H54 (cell line): ENCODE results near the gene RIPK3.
"Not testable (repeated sequence)": the region's sequence is repeated elsewhere in the genome, so short reads cannot be mapped to it uniquely, and the experiment has no call there.

ENCODE experiments used
- DNase-seq: peaks from one replicate; pipeline ENCODE4 v3.0.0; 2011; ENCODE audit warnings: low spot score, mixed read lengths; ENCODE audit not compliant: insufficient read length
- FAIRE-seq: peaks from 3 replicates; lab custom pipeline; 2011; peaks lifted over from hg19 to GRCh38; lab: Jason Lieb, UNC
- POLR2A ChIP-seq: IDR thresholded peaks from 2 replicates; pipeline ENCODE4 v1.6.1; 2011; ENCODE audit warnings: low read depth, mild to moderate bottlenecking, low read length

Gene RIPK3

DNA sequence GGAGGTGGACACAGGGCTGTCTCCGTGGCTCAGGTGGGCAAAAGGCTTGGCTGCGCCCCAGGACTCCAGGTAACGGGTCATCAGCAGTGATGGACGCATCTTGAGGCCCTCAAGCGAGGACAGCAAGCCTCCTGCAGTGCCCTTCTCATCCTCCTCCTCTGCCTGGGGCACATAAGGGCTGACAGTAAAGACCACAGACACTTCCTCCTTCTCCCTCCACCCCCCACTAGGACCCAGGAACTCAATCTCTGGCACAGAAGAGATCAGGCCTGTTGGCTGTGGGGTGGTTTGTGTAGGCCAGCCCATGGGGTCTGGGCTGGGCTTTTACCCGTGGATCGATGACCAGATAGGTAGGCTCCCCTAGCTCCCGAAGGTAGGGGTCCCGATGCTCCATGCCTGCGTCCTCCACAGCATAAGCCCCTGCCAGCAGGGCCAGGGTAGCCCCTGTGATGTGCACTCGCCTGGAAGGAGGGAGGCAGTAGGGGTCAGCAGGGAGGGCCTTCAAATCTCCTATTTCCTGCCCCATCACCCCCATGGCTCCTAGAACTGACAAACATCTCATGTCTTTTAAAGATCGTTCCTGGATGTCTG lies 10.6 kb downstream of the RIPK3 start:
- no peak for TF ChIP-seq POLR2A
- FAIRE-seq: no peak

DNA sequence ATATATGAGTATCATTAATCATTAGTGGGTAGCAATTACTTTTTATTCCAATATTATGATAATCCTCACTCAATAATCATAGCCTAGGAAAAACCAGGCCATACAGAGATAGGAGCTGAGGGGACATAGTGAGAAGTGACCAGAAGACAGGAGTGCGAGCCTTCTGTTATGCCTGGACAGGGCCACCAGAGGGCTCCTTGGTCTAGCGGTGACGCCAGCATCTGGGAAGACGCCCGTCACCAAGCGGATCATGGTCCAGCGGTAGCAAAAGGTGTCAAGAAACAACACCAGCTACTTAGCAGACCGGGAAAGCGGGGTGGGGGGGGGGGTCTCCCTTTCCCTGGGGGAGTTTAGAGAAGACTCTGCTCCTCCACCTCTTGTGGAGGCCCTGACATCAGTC lies 11.9 kb downstream of the RIPK3 start:
- FAIRE-seq, DNase-seq: not testable (repeated sequence)

More for the DNA sequence above, 10.6 kb downstream of the RIPK3 start:
- no peak for DNase-seq

- FAIRE-seq (no peak), DNase-seq (no peak)
- no peak for TF ChIP-seq POLR2A
Observed at GRCh38 chr14:24327303-24327702, 12.5 kb downstream of the RIPK3 start.

DNA sequence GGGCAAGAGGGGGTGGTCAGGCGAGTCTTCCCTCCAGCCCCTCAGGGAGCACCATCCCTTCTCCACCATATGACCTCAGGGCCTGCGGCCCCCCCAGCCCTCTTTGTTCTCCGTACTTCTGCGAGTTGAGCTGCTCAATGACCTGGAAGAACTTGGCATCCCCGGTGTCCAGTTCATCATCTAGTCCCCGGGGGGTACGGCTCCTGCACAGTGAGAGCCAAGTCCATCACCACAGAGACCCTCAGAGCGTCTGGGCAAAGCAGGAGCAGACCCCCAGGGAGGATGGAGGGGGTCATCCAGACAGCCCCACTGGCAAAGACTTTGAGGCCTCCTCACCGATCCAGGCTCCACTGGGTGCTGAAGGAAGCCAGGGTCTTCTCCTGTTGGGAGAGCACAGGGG lies 13.8 kb downstream of the RIPK3 start:
- no peak for DNase-seq
- no peak for FAIRE-seq
- no peak for TF ChIP-seq POLR2A

- no peak for TF ChIP-seq POLR2A
Observed at GRCh38 chr14:24325041-24325530, 14.7 kb downstream of the RIPK3 start.

GRCh38 chr14:24324024-24324423 lies 15.8 kb downstream of the RIPK3 start:
- no peak for FAIRE-seq
- TF ChIP-seq POLR2A: no peak
- no peak for DNase-seq

More at GRCh38 chr14:24325041-24325530, 14.7 kb downstream of the RIPK3 start:
- FAIRE-seq (no peak), DNase-seq (no peak)

DNA sequence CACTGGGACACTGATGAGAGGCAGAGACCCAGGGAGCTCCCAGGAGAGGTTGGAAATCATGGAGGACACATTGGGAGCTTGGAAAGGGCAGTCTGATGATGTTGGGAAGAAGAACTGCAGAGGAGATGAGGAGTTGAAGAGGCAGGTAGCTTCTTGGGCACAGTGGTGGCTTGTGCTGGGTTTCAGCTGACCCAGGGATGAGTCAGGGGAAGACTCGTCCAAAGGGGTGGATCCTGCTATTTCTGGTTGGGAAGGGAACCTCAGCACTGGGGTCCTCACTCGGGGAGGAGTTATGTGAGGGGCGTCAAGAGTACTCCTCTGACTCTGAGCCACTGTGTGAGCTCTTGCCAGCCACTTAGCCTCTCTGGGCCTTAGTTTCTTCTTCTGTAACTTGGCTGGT lies 16.4 kb downstream of the RIPK3 start:
- FAIRE-seq (no peak), DNase-seq (no peak)
- TF ChIP-seq POLR2A: no peak

- DNase-seq: no peak
- no peak for FAIRE-seq
- TF ChIP-seq POLR2A: no peak
Observed at GRCh38 chr14:24322672-24323071, 17.1 kb downstream of the RIPK3 start.

GRCh38 chr14:24321212-24321975 lies 18.4 kb downstream of the RIPK3 start:
- TF ChIP-seq POLR2A: no peak
- no peak for FAIRE-seq
- DNase-seq: no peak

- DNase-seq: peak; percentile 64
- FAIRE-seq: no peak
- no peak for TF ChIP-seq POLR2A
Observed at GRCh38 chr14:24317141-24317928, 22.5 kb downstream of the RIPK3 start.

DNA sequence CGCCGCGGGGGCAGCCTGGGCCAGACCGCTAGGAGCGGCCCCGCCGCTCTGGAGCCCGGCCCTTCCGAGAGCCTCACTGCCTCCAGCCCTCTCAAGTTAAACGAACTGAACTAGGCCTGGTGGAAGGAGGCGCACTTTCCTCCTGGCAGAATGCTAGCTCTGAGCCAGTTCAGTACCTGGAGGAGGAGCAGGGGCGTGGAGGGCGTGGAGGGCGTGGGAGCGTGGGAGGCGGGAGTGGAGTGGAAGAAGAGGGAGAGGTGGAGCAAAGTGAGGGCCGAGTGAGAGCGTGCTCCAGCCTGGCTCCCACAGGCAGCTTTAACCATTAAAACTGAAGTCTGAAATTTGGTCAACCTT lies 23.2 kb downstream of the RIPK3 start:
- TF ChIP-seq POLR2A: no peak
- DNase-seq (no peak), FAIRE-seq (no peak)

GRCh38 chr14:24315807-24316596 lies 23.8 kb downstream of the RIPK3 start:
- no peak for TF ChIP-seq POLR2A
- FAIRE-seq (no peak), DNase-seq (no peak)

- DNase-seq (no peak), FAIRE-seq (no peak)
- no peak for TF ChIP-seq POLR2A
Observed at GRCh38 chr14:24315243-24315806, 24.5 kb downstream of the RIPK3 start.
